GM19397 (cell line): ENCODE results near the gene CORO6.
A peak's percentile ranks its signal among the peaks of the same experiment; 100 is the strongest.

Experiments
- ATAC-seq: cut with Tn5 transposase; IDR thresholded peaks from one replicate; pipeline ENCODE4 v1.9.1; 2021; ENCODE audit warnings: mild to moderate bottlenecking, moderate library complexity; ENCODE audit not compliant: unreplicated experiment

CORO6 gene

GRCh38 chr17:29633886-29634285, 11.2 kb upstream of the CORO6 start:
- no peak for ATAC-seq

- no peak for ATAC-seq
Observed at GRCh38 chr17:29630630-29631193, 8.0 kb upstream of the CORO6 start.

GRCh38 chr17:29629839-29630238, 7.1 kb upstream of the CORO6 start:
- no peak for ATAC-seq

GRCh38 chr17:29628644-29629043, 5.9 kb upstream of the CORO6 start:
- no peak for ATAC-seq

GRCh38 chr17:29627951-29628350, 5.2 kb upstream of the CORO6 start:
- ATAC-seq, result no peak

- no peak for ATAC-seq
Observed at GRCh38 chr17:29625037-29625750, 2.5 kb upstream of the CORO6 start.

GRCh38 chr17:29624586-29624985, 1.9 kb upstream of the CORO6 start:
- ATAC-seq, result no peak

GRCh38 chr17:29623283-29623647, 553 bp upstream of the CORO6 start:
- no peak for ATAC-seq

GRCh38 chr17:29621751-29622194, 939 bp downstream of the CORO6 start:
- ATAC-seq, result no peak

- no peak for ATAC-seq
Observed at GRCh38 chr17:29620779-29621500, 1.8 kb downstream of the CORO6 start.

GRCh38 chr17:29620271-29620670, 2.4 kb downstream of the CORO6 start:
- ATAC-seq, result no peak

GRCh38 chr17:29619251-29619650, 3.5 kb downstream of the CORO6 start:
- no peak for ATAC-seq

- no peak for ATAC-seq
Observed at GRCh38 chr17:29618272-29619065, 4.2 kb downstream of the CORO6 start.

- no peak for ATAC-seq
Observed at GRCh38 chr17:29617481-29618271, 5.0 kb downstream of the CORO6 start.

GRCh38 chr17:29617125-29617480, 5.6 kb downstream of the CORO6 start:
- ATAC-seq, result no peak

- no peak for ATAC-seq
Observed at GRCh38 chr17:29616300-29617048, 6.2 kb downstream of the CORO6 start.

GRCh38 chr17:29615492-29616299, 7.0 kb downstream of the CORO6 start:
- peak; percentile 61 for ATAC-seq

GRCh38 chr17:29615048-29615385, 7.7 kb downstream of the CORO6 start:
- ATAC-seq, result no peak

- no peak for ATAC-seq
Observed at GRCh38 chr17:29614349-29615047, 8.2 kb downstream of the CORO6 start.
